ENCODE results near the gene ABCG1. TPM values are rescaled to one million over a fixed set of nuclear protein-coding genes. Genes with fewer than 3 reads are reported as not detected.

Gene ABCG1
- total RNA-seq, 2 donors from 2014 or later, result 11.8 to 12.4 TPM

- no peak for DNase-seq (ENCODE audit: low spot score)
- intact Hi-C loops (cut with DNase I), result no loop called here
Observed at GRCh38 chr21:42190486-42190863, 28.5 kb upstream of the ABCG1 start.

DNA sequence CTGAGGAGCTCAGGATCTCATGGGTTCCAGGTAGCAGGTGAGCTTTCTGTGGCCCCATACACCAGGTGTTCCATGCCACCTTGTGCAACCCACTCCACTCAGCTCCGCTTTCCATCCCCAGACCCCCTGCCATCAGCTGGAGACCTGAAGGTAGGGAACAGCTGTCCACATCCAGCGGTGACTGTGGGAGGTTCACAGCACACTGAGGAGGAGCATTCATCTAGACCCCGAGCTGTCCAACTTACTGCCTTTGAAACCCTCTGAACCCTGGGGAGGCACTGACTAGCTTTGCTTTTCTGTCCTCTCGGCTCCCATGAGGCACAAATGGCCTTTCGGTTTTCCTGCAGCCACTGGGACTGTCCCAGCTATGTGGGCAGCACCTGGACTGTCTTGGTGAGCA is 27.9 kb upstream of the ABCG1 start:
- intact Hi-C loops (cut with DNase I), result no loop called here
- DNase-seq (ENCODE audit: low spot score), result no peak

- intact Hi-C loops (cut with DNase I), result no loop called here
- no peak for DNase-seq (ENCODE audit: low spot score)
Observed at GRCh38 chr21:42191696-42192595, 27.0 kb upstream of the ABCG1 start.

DNA sequence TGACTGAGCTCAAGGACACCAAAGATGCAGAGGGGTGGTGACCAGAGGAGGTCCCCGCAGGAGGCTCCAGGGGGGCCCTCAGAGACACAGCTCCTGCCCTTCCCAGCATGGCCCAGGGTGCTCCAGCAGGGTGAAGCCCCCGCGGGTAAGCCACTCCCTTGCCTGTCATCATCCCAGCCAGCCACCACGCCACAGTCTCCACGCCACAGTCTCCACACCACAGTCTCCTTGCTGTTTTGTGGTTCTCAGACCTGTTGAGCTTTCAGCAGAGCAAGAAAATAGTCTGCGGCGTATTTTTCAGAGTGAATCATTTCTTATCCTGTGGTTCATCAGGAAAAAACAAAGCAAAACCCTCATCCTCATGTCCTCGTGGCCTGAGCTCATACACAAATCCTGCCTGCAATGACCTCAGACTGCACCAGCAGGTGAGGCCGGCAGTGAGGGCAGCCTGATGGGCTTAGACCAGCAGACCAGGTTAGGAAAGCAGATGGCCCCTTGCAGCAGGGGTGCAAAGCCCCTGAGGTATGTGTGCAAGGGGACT is 25.7 kb upstream of the ABCG1 start:
- intact Hi-C loops (cut with DNase I), result no loop called here
- no peak for DNase-seq (ENCODE audit: low spot score)

- DNase-seq (ENCODE audit: low spot score), result no peak
- intact Hi-C loops (cut with DNase I), result no loop called here
Observed at GRCh38 chr21:42193721-42194120, 25.2 kb upstream of the ABCG1 start.

DNA sequence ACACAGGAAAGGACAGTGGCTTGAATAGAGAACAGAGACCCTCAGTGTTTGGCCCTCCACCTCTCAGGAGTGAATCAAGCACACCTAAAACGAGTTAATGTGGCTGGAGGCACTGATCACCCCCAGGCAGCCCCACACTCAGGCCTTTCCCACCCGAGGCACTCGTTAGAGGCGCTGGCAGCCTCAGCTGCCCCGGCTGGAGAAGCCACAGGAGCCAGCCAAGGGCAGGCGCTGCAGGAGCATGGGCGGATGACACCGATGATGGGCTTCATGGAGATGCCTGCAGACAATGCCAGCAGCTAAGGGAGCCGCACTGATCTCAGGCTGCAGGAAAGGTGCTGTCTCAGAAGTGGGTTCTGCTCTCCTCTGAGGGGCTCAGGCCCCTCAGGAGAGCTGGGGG is 24.1 kb upstream of the ABCG1 start:
- no peak for DNase-seq (ENCODE audit: low spot score)
- intact Hi-C loops (cut with DNase I), result no loop called here

DNA sequence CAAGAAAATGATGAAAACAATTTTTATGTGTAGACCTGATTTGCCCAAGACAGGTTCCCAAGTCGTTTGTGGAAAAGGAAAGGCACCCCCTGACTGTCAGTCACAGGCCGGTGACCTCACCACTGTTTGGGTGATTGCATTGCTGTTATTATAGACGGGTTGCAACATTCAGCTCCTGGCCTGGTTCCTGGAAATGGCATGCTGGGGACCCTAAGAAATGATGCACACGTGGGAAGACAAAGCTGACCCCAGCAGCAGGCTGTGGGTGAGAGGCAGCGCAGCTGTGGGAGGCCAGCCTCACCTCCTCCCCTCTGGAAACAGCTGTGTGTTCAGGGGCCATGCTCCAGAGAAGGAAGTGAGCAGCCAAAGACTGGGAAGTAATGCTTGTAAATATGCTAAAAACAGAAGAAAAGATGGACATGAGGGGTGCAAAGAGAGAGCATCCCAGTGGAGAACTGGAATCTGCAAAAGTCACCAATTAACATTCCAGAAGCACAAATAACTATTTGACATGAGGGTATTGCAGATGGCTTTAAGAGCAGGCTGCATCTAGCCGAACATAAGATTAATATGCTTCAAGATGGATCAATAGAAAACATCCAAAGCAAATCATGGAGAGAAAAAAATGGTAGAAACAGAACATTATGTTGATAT is 23.4 kb upstream of the ABCG1 start:
- intact Hi-C loops (cut with DNase I), result no loop called here
- no peak for DNase-seq (ENCODE audit: low spot score)

GRCh38 chr21:42198929-42199867 is 19.7 kb upstream of the ABCG1 start:
- DNase-seq (ENCODE audit: low spot score), result no peak
- intact Hi-C loops (cut with DNase I), result no loop called here

GRCh38 chr21:42199868-42200463 is 19.0 kb upstream of the ABCG1 start:
- intact Hi-C loops (cut with DNase I), result no loop called here
- DNase-seq (ENCODE audit: low spot score), result peak; percentile 36

GRCh38 chr21:42200906-42201614 is 17.9 kb upstream of the ABCG1 start:
- no peak for DNase-seq (ENCODE audit: low spot score)
- intact Hi-C loops (cut with DNase I), result no loop called here

DNA sequence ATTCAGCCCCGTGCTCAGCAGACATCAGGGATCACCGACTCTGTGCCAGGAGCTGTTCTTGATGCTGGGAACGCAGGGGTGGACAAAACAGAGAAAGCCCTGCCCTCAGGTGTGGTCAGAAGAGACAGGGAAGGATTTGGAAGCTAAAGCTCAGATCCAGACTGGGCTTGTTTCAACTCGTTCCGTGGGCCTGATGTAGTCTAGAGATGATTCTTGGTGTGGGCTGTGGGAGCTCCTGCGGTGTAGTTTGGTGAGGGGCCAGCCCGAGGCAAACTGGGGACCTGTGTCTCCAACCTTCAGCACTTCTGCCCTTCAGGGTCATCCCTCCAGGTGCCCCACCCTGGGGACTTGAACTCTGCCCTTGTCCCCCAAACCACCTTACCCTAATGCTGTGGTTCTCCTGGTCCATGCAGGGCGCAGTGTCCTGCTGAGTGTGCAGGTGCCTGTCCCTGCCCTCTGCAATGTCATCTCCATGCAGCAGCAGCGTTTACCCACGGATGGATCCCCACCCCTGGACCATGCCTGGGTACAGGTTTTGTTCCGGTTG is 17.3 kb upstream of the ABCG1 start:
- peak; percentile 59 for DNase-seq (ENCODE audit: low spot score)
- intact Hi-C loops (cut with DNase I), result no loop called here

DNA sequence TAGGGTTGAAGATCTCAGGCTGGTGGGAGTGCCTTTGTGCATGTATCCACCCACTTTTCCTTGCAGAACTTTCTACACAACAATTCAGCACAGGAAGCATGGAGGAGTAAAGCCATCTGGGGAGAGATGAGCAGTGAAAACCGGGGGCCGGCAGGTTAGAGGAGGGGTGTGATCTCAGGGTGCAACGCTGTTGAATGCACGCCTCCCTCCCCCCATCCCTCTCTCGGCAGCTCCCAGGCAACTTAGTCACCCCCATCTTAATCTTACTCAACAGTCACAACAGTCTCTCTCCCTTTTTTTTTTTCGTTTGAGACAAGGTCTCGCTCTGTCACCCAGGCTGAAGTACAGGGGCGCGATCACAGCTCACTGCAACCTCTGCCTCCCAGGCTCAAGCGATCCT is 16.6 kb upstream of the ABCG1 start:
- intact Hi-C loops (cut with DNase I), result no loop called here
- peak; percentile 28 for DNase-seq (ENCODE audit: low spot score)

- intact Hi-C loops (cut with DNase I), result no loop called here
- DNase-seq (ENCODE audit: low spot score), result no peak
Observed at GRCh38 chr21:42203321-42203720, 15.6 kb upstream of the ABCG1 start.

- DNase-seq (ENCODE audit: low spot score), result no peak
- intact Hi-C loops (cut with DNase I), result no loop called here
Observed at GRCh38 chr21:42203936-42204335, 15.0 kb upstream of the ABCG1 start.

GRCh38 chr21:42207426-42207825 is 11.5 kb upstream of the ABCG1 start:
- no peak for DNase-seq (ENCODE audit: low spot score)
- intact Hi-C loops (cut with DNase I), result no loop called here

- intact Hi-C loops (cut with DNase I), result no loop called here
- no peak for DNase-seq (ENCODE audit: low spot score)
Observed at GRCh38 chr21:42208036-42208435, 10.9 kb upstream of the ABCG1 start.

DNA sequence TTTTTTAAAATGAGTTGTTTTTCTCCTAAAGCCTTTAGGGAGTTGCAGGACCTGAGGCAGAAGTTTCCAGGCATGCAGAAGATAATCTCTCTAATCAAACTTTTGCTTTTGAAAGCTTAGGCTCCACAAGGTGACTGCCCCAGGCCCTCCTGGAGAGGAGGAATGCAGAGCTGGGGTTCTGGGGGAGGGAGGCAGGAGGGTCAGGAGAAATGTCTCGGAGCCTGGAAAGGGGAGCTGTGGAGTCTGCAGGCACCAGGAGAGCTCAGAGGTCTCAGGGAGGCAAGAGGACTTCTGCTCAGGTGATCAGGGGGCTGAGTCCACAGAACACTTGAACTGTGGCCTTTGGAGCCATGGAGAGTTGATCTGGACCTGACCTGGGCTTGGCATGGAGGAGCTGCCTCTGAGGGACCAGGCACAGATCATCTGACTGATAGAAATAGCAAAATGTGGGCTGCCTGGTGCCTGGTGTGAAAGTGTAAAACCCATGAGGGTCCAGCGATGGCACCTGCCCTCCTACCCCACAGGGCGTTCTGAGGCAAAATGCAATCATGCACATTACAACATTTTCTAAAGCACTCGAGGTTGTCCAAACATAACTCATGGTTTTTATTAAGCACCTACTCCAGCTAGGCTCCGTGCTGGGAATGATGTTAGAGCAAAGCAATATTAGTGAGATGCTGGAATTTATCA is 10.0 kb upstream of the ABCG1 start:
- no peak for DNase-seq (ENCODE audit: low spot score)
- intact Hi-C loops (cut with DNase I), result no loop called here
